Common myeloid progenitor, CD34-positive (primary cell): ENCODE measurements around the gene FOXR2.

Experiments
- CTCF ChIA-PET: fragments of 350-600 bp; sonication (Branson Sonifier 250); formaldehyde crosslinking; loops from one replicate; lab custom pipeline; 2021; ENCODE audit warnings: antibody characterized with exemption; lab: Charles Lee
- POLR2A ChIA-PET: fragments of 350-600 bp; sonication (Branson Sonifier 250); formaldehyde crosslinking; loops from one replicate; lab custom pipeline; 2021; ENCODE audit warnings: antibody characterized with exemption; lab: Charles Lee
- DNase-seq, 3 donors: peaks; one replicate each; pipeline versions ENCODE4 v3.0.0 to v3.0.0-alpha.2; 2013
- H3K27ac ChIP-seq, 2 experiments: 1 replicate in 1 of 2; 2 replicates in 1 of 2; pipeline ENCODE4 v1.7.0; 2013; ENCODE audit warnings: inconsistent platforms in 2 of 2, low read length in 2 of 2, mild to moderate bottlenecking in 2 of 2, low read depth in 1 of 2, moderate library complexity in 1 of 2; ENCODE audit not compliant: severe bottlenecking in 2 of 2, insufficient read depth in 1 of 2, poor library complexity in 1 of 2
- H3K27me3 ChIP-seq, 5 experiments: replicated peaks in 2 of 5; 1 replicate in 3 of 5; 2 replicates in 2 of 5; pipeline versions ENCODE4 v1.6.1 to v1.7.0; 2013; ENCODE audit warnings: low read length in 4 of 5, mild to moderate bottlenecking in 2 of 5, moderate library complexity in 2 of 5, inconsistent platforms in 1 of 5; ENCODE audit not compliant: insufficient read depth in 5 of 5, control insufficient read depth in 4 of 5
- H3K36me3 ChIP-seq, 4 experiments: 1 replicate in 2 of 4; 2 replicates in 2 of 4; pipeline versions ENCODE4 v1.6.1 to v1.7.0; 2013; ENCODE audit warnings: low read length in 3 of 4, control low read depth in 1 of 4, mild to moderate bottlenecking in 1 of 4; ENCODE audit not compliant: control insufficient read depth in 4 of 4, insufficient read depth in 4 of 4
- H3K4me1 ChIP-seq, 4 experiments: 1 replicate in 3 of 4; 2 replicates in 1 of 4; pipeline versions ENCODE4 v1.6.1 to v1.7.1; 2013; ENCODE audit warnings: low read length in 3 of 4, mild to moderate bottlenecking in 3 of 4, control low read depth in 1 of 4, inconsistent platforms in 1 of 4, moderate library complexity in 1 of 4; ENCODE audit not compliant: control insufficient read depth in 4 of 4, insufficient read depth in 4 of 4; ENCODE audit errors: control extremely low read depth in 1 of 4
- H3K4me3 ChIP-seq, 7 experiments: 1 replicate in 4 of 7; 2 replicates in 3 of 7; pipeline versions ENCODE4 v1.5.1 to v1.7.0; 2013; ENCODE audit warnings: mild to moderate bottlenecking in 7 of 7, low read length in 6 of 7, moderate library complexity in 6 of 7, inconsistent platforms in 2 of 7, low read depth in 2 of 7, control low read depth in 1 of 7; ENCODE audit not compliant: insufficient read depth in 4 of 7, control insufficient read depth in 1 of 7; ENCODE audit errors: extremely low read depth in 1 of 7
- H3K9me3 ChIP-seq, 5 experiments: 1 replicate in 4 of 5; 2 replicates in 1 of 5; pipeline versions ENCODE4 v1.6.1 to v1.7.1; 2013; ENCODE audit warnings: low read length in 4 of 5, mild to moderate bottlenecking in 2 of 5, inconsistent platforms in 1 of 5, low read depth in 1 of 5, moderate library complexity in 1 of 5; ENCODE audit not compliant: control insufficient read depth in 4 of 5, insufficient read depth in 2 of 5; ENCODE audit errors: control extremely low read depth in 1 of 5
- WGBS: methylation state at CpG from one replicate; pipeline ENCODE4 v1.1.5; 2013; ENCODE audit not compliant: insufficient coverage; 5-methylcytosine and 5-hydroxymethylcytosine counted together

Gene FOXR2

DNA sequence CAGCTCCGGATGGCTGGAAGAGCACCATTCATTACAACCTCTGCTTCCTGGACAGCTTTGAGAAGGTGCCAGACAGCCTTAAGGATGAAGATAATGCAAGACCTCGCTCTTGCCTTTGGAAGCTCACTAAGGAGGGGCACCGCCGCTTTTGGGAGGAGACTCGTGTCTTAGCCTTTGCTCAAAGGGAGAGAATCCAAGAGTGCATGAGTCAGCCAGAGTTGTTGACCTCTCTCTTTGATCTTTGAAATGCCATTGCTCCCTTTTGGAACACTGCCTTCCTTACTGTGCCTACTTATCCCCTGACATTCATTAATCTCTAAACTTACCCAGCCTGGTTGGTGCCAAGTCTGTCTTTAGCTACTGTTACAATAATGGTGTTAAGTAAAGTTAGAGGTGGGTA lies 1.2 kb downstream of the FOXR2 start:
- CTCF ChIA-PET = no interaction called here
- 59% methylated on average over 5 of the region's 5 CpGs for WGBS
- POLR2A ChIA-PET = no interaction called here

GRCh38 chrX:55636109-55636508 lies 12.9 kb downstream of the FOXR2 start:
- Histone ChIP-seq H3K27me3 (no peaks in the 10 kb centered on the region), H3K4me3 (no peak overlapping the region), H3K27ac (no peak overlapping the region), H3K36me3 (no peaks in the 10 kb centered on the region), H3K4me1 (peaks cover 0 to 2% (median 0%) of the 10 kb centered on the region in 4 experiments), H3K9me3 (peaks cover 0 to 4% (median 0%) of the 10 kb centered on the region in 5 experiments)
- CTCF ChIA-PET = no interaction called here
- DNase-seq = no peak
- 88% methylated on average over 8 of the region's 8 CpGs for WGBS
- POLR2A ChIA-PET = no interaction called here

More for the DNA sequence above, 1.2 kb downstream of the FOXR2 start:
- no peak for DNase-seq
- no peaks in the 10 kb centered on the region for H3K27me3 ChIP-seq
- H3K36me3 ChIP-seq = no peaks in the 10 kb centered on the region
- H3K4me3 ChIP-seq = no peak overlapping the region
- no peaks in the 10 kb centered on the region for H3K4me1 ChIP-seq
- no peak overlapping the region for H3K27ac ChIP-seq
- no peaks in the 10 kb centered on the region for H3K9me3 ChIP-seq

DNA sequence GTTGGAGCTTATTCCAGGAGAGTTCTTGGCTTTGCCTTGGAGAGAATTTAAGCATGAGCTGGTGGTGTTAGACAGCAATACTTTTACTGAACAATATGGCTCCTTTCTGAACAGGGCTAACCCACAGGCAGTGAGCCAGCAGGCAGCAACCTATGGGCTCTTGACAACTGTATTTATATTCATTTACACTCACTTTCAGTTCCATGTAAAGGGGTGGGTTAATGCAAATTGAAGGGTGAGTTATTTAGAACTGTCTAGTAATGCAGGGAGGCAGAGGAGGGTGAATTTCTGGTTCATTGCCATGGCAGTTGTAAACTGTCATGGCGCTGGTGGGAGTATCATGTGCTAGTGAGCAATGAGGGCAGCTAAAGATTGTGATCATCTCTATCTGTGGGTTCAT lies 15.7 kb downstream of the FOXR2 start:
- Histone ChIP-seq H3K9me3 (peaks cover 0 to 4% (median 0%) of the 10 kb centered on the region in 5 experiments), H3K4me1 (no peaks in the 10 kb centered on the region), H3K36me3 (no peaks in the 10 kb centered on the region), H3K4me3 (no peak overlapping the region), H3K27ac (no peak overlapping the region), H3K27me3 (no peaks in the 10 kb centered on the region)
- POLR2A ChIA-PET = no interaction called here
- no peak for DNase-seq
- CTCF ChIA-PET = no interaction called here
- WGBS = 67% methylated on average over 1 of the region's 1 CpG

- DNase-seq = no peak
- WGBS = 83% methylated on average over 1 of the region's 4 CpGs
- CTCF ChIA-PET = no interaction called here
- no peak overlapping the region for H3K4me3 ChIP-seq
- H3K36me3 ChIP-seq = no peaks in the 10 kb centered on the region
- H3K9me3 ChIP-seq = peaks cover 0 to 4% (median 0%) of the 10 kb centered on the region in 5 experiments
- POLR2A ChIA-PET = no interaction called here
- no peaks in the 10 kb centered on the region for H3K4me1 ChIP-seq
- no peak overlapping the region for H3K27ac ChIP-seq
- H3K27me3 ChIP-seq = no peaks in the 10 kb centered on the region
These were observed 17.7 kb downstream of the FOXR2 start for GRCh38 chrX:55640854-55641253.

GRCh38 chrX:55648434-55648833 lies 25.2 kb downstream of the FOXR2 start:
- H3K36me3 ChIP-seq = no peaks in the 10 kb centered on the region
- no peaks in the 10 kb centered on the region for H3K27me3 ChIP-seq
- H3K4me3 ChIP-seq = no peak overlapping the region
- POLR2A ChIA-PET = no interaction called here
- no peak overlapping the region for H3K27ac ChIP-seq
- DNase-seq = no peak
- WGBS = 83% methylated on average over 3 of the region's 5 CpGs
- H3K4me1 ChIP-seq = no peaks in the 10 kb centered on the region
- CTCF ChIA-PET = no interaction called here
- peaks cover 0 to 5% (median 0%) of the 10 kb centered on the region in 5 experiments for H3K9me3 ChIP-seq

DNA sequence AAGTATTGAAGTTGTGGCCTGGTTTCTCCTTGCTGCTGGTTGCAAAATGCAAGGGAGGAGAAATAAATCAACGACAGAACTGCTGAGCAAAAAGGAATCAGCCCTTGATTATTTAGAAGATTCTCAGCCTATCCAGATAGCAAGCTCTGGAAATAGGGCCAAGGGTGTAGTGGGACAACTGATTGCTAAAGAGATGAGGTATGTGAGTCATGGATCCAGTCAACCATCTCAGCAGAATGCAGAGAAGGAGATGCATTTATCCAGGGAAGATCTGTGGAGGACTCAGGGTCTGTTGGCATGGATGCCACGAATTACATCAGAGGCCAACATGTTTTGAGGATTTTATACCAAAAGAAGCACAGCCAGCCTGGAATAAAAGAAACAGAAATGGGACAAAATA lies 36.7 kb downstream of the FOXR2 start:
- Histone ChIP-seq H3K9me3 (peaks cover 0 to 2% (median 0%) of the 10 kb centered on the region in 5 experiments), H3K36me3 (no peaks in the 10 kb centered on the region), H3K27ac (no peak overlapping the region), H3K4me1 (peaks cover 0 to 5% (median 0%) of the 10 kb centered on the region in 4 experiments), H3K4me3 (no peak overlapping the region), H3K27me3 (no peaks in the 10 kb centered on the region)
- POLR2A ChIA-PET = no interaction called here
- WGBS = 48% methylated on average over 2 of the region's 2 CpGs
- CTCF ChIA-PET = no interaction called here
- DNase-seq = peak in 1 of 3 donors; percentile 6

DNA sequence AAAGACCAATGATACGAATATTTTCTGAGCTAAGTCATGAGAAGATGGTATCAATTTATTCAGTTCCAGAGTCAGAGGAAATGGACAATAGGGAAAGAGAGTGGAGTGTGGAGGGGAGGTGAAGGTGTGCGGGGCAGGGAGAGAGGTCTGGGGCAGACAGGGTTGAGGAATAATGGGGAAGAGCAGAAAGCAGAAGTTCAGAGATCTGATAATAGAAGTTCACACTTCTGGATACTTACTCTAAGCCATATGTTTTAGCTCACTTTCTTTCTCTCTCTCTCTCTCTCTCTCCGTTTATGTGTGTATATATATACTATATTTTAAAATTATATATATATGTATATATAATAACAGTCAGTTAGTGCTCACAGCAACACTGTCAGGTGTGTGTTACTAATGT lies 40.4 kb downstream of the FOXR2 start:
- Histone ChIP-seq H3K27me3 (no peaks in the 10 kb centered on the region), H3K9me3 (no peaks in the 10 kb centered on the region), H3K36me3 (no peaks in the 10 kb centered on the region), H3K4me3 (no peak overlapping the region), H3K27ac (no peak overlapping the region), H3K4me1 (peaks cover 0 to 5% (median 0%) of the 10 kb centered on the region in 4 experiments)
- ChIA-PET CTCF (no interaction called here), POLR2A (no interaction called here)
- WGBS = 86% methylated on average over 1 of the region's 3 CpGs
- peak; percentile 11 to 72 (median 14) for DNase-seq
